H1 (cell line): ENCODE data around the gene YEATS2. TPM values are rescaled to one million over a fixed set of nuclear protein-coding genes. Genes with fewer than 3 reads are reported as not detected.

ENCODE experiments used
- CTCF ChIA-PET: fragments of 300-600 bp; sonication (Branson Sonifier 250); formaldehyde crosslinking; loops from one replicate; lab custom pipeline; 2021; ENCODE audit not compliant: partially characterized antibody; lab: Charles Lee
- POLR2A ChIA-PET: fragments of 300-600 bp; sonication (Branson Sonifier 250); formaldehyde crosslinking; loops from one replicate; lab custom pipeline; 2021; ENCODE audit warnings: inconsistent platforms; ENCODE audit not compliant: partially characterized antibody; lab: Charles Lee
- DNase-seq, 2 experiments: peaks; one replicate each; pipeline versions ENCODE4 v3.0.0 to v3.0.0-alpha.2; 2010 to 2022; ENCODE audit warnings: low spot score in 2 of 2, low read depth in 1 of 2, mixed read lengths in 1 of 2
- FAIRE-seq: peaks from 2 replicates; lab custom pipeline; 2011; peaks lifted over from hg19 to GRCh38; lab: Jason Lieb, UNC
- H2AFZ ChIP-seq: 2 replicates; pipeline ENCODE4 v1.8.1; 2012; ENCODE audit warnings: low read length, inconsistent platforms
- H2AK5ac ChIP-seq: 2 replicates; pipeline ENCODE4 v1.6.1; 2013; ENCODE audit warnings: low read depth, low read length
- H2BK120ac ChIP-seq: replicated peaks from 2 replicates; pipeline ENCODE3; 2013; ENCODE audit warnings: low read depth, low read length, inconsistent platforms
- H2BK12ac ChIP-seq: 2 replicates; pipeline ENCODE4 v1.6.1; 2013; ENCODE audit warnings: low read depth, low read length
- H2BK15ac ChIP-seq: 2 replicates; pipeline ENCODE4 v1.6.1; 2013; ENCODE audit warnings: low read length
- H2BK20ac ChIP-seq: 2 replicates; pipeline ENCODE4 v1.6.1; 2013; ENCODE audit warnings: low read length
- H2BK5ac ChIP-seq: 2 replicates; pipeline ENCODE4 v1.6.1; 2013; ENCODE audit warnings: low read depth, low read length
- H3K14ac ChIP-seq: 2 replicates; pipeline ENCODE4 v1.6.1; 2013; ENCODE audit warnings: inconsistent platforms; ENCODE audit not compliant: insufficient read length
- H3K18ac ChIP-seq: 2 replicates; pipeline ENCODE4 v1.6.1; 2013; ENCODE audit warnings: low read length; ENCODE audit errors: extremely low read depth
- H3K23ac ChIP-seq: 2 replicates; pipeline ENCODE4 v1.6.1; 2013; ENCODE audit warnings: inconsistent platforms; ENCODE audit not compliant: insufficient read length
- H3K23me2 ChIP-seq: 2 replicates; pipeline ENCODE4 v1.6.1; 2013; ENCODE audit warnings: low read depth, low read length
- H3K27ac ChIP-seq: 2 replicates; pipeline ENCODE4 v1.6.1; 2011; ENCODE audit warnings: low read depth, low read length, inconsistent platforms
- H3K27me3 ChIP-seq, 4 experiments: replicated peaks in 1 of 4; 1 replicate in 1 of 4; 2 replicates in 3 of 4; pipeline versions ENCODE4 v1.6.1 to v1.8.1; 2011 to 2013; ENCODE audit warnings: low read length in 3 of 4, mild to moderate bottlenecking in 3 of 4, inconsistent platforms in 2 of 4, mixed read lengths in 2 of 4, moderate library complexity in 1 of 4; ENCODE audit not compliant: control insufficient read depth in 3 of 4, insufficient read depth in 3 of 4; ENCODE audit errors: extremely low read depth in 1 of 4
- H3K36me3 ChIP-seq, 4 experiments: 2 replicates each; pipeline versions ENCODE4 v1.6.1 to v1.8.1; 2011 to 2013; ENCODE audit warnings: mild to moderate bottlenecking in 4 of 4, low read length in 3 of 4, moderate library complexity in 2 of 4, control low read depth in 1 of 4, inconsistent platforms in 1 of 4; ENCODE audit not compliant: insufficient read depth in 4 of 4, control insufficient read depth in 2 of 4
- H3K4ac ChIP-seq: replicated peaks from 2 replicates; pipeline ENCODE3; 2013; ENCODE audit warnings: low read length, low read depth, mixed read lengths, inconsistent platforms; ENCODE audit not compliant: insufficient read length
- H3K4me1 ChIP-seq, 4 experiments: replicated peaks in 1 of 4; 1 replicate in 1 of 4; 2 replicates in 3 of 4; pipeline versions ENCODE4 v1.6.1 to v1.8.1; 2011 to 2013; ENCODE audit warnings: low read length in 3 of 4, inconsistent platforms in 2 of 4, mixed read lengths in 1 of 4; ENCODE audit not compliant: insufficient read depth in 4 of 4, control insufficient read depth in 3 of 4
- H3K4me2 ChIP-seq, 2 experiments: 2 replicates each; pipeline versions ENCODE4 v1.6.1 to v1.8.1; 2011 to 2013; ENCODE audit warnings: low read depth in 2 of 2, low read length in 2 of 2, control low read depth in 1 of 2, inconsistent platforms in 1 of 2, mild to moderate bottlenecking in 1 of 2; ENCODE audit not compliant: insufficient read depth in 1 of 2
- H3K4me3 ChIP-seq, 4 experiments: fragments of 200-600, 300-600 bp in 1 of 4; sonication (generic), shearing (Covaris generic), sonication (Bioruptor Twin) in 1 of 4; 2 replicates each; pipeline versions ENCODE4 v1.5.1 to v1.8.1; 2011 to 2016; ENCODE audit warnings: low read length in 4 of 4, low read depth in 3 of 4, control low read depth in 2 of 4, inconsistent platforms in 2 of 4, mild to moderate bottlenecking in 2 of 4, mixed read lengths in 1 of 4, moderate library complexity in 1 of 4; ENCODE audit not compliant: insufficient read depth in 2 of 4; ENCODE audit errors: extremely low read depth in 1 of 4
- H3K56ac ChIP-seq: replicated peaks from 2 replicates; pipeline ENCODE3; 2013; ENCODE audit warnings: low read depth, mild to moderate bottlenecking, mixed read lengths, low read length, inconsistent platforms; ENCODE audit not compliant: insufficient read length
- H3K79me1 ChIP-seq: 2 replicates; pipeline ENCODE4 v1.6.1; 2013; ENCODE audit warnings: low read depth, low read length, control low read depth
- H3K79me2 ChIP-seq, 2 experiments: 2 replicates each; pipeline versions ENCODE4 v1.6.1 to v1.8.1; 2012 to 2013; ENCODE audit warnings: low read length in 2 of 2, mild to moderate bottlenecking in 2 of 2, inconsistent platforms in 1 of 2; ENCODE audit not compliant: insufficient read depth in 2 of 2, control insufficient read depth in 1 of 2
- H3K9ac ChIP-seq, 4 experiments: replicated peaks in 1 of 4; 1 replicate in 1 of 4; 2 replicates in 3 of 4; pipeline versions ENCODE4 v1.6.1 to v1.8.1; 2011 to 2013; ENCODE audit warnings: low read depth in 3 of 4, low read length in 3 of 4, control low read depth in 2 of 4, mild to moderate bottlenecking in 2 of 4, moderate library complexity in 2 of 4, inconsistent platforms in 1 of 4; ENCODE audit errors: extremely low read depth in 1 of 4
- H3K9me3 ChIP-seq, 2 experiments: 2 replicates each; pipeline versions ENCODE4 v1.6.1 to v1.8.1; 2012 to 2013; ENCODE audit warnings: mild to moderate bottlenecking in 2 of 2, moderate library complexity in 2 of 2, control low read depth in 1 of 2, inconsistent platforms in 1 of 2, low read depth in 1 of 2, low read length in 1 of 2, mixed read lengths in 1 of 2; ENCODE audit not compliant: insufficient read depth in 2 of 2
- H4K20me1 ChIP-seq, 2 experiments: replicated peaks in 1 of 2; 2 replicates each; pipeline versions ENCODE3 to v1.8.1; 2011 to 2013; ENCODE audit warnings: inconsistent platforms in 2 of 2, low read length in 2 of 2, mild to moderate bottlenecking in 1 of 2; ENCODE audit not compliant: insufficient read depth in 2 of 2, control insufficient read depth in 1 of 2
- H4K5ac ChIP-seq: 2 replicates; pipeline ENCODE4 v1.6.1; 2013; ENCODE audit warnings: low read length, low read depth, mixed read lengths, inconsistent platforms; ENCODE audit not compliant: insufficient read length
- H4K8ac ChIP-seq: 2 replicates; pipeline ENCODE4 v1.8.0; 2013; ENCODE audit warnings: mild to moderate bottlenecking, moderate library complexity, low read length, inconsistent platforms; ENCODE audit not compliant: insufficient read depth; ENCODE audit errors: extremely low read depth
- H4K91ac ChIP-seq: replicated peaks from 2 replicates; pipeline ENCODE3; 2013; ENCODE audit warnings: low read length, mixed read lengths, inconsistent platforms; ENCODE audit not compliant: insufficient read length
- EP300 ChIP-seq, 2 experiments: IDR thresholded peaks; 1 replicate in 1 of 2; 2 replicates in 1 of 2; pipeline ENCODE4 v1.6.1; 2011 to 2012; ENCODE audit warnings: low read depth in 2 of 2, low read length in 2 of 2, mild to moderate bottlenecking in 2 of 2, borderline replicate concordance in 1 of 2, inconsistent platforms in 1 of 2, moderate library complexity in 1 of 2
- FOSL1 ChIP-seq: IDR thresholded peaks from 2 replicates; pipeline ENCODE4 v1.6.1; 2011; ENCODE audit warnings: mild to moderate bottlenecking, low read depth, low read length, moderate library complexity; ENCODE audit not compliant: insufficient read depth
- HDAC6 ChIP-seq: IDR thresholded peaks from one replicate; pipeline ENCODE4 v1.7.1; 2012; ENCODE audit warnings: low read depth, mild to moderate bottlenecking, inconsistent platforms, low read length, moderate library complexity
- MAFK ChIP-seq: IDR thresholded peaks from 2 replicates; pipeline ENCODE4 v1.6.1; 2012; ENCODE audit warnings: low read depth, mild to moderate bottlenecking, improper control_type of control experiment, low read length
- POLR2AphosphoS5 ChIP-seq: IDR thresholded peaks from 2 replicates; pipeline ENCODE4 v1.6.1; 2011; ENCODE audit warnings: low read depth, low read length
- RFX5 ChIP-seq: IDR thresholded peaks from 2 replicates; pipeline ENCODE4 v1.6.1; 2011; ENCODE audit warnings: low read depth, low read length, improper control_type of control experiment, borderline replicate concordance
- WGBS, 2 experiments: shearing (Covaris generic) in 1 of 2; methylation state at CpG; one replicate each; pipeline versions ENCODE4 v1.1.6 to v1.1.7; 2013 to 2015; ENCODE audit warnings: low lambda C conversion rate in 2 of 2, mixed read lengths in 2 of 2, inconsistent platforms in 1 of 2, low coverage in 1 of 2, missing lambda C conversion rate in 1 of 2; ENCODE audit not compliant: insufficient replicate concordance in 2 of 2, insufficient coverage in 1 of 2, insufficient read length in 1 of 2; ENCODE audit errors: extremely low coverage in 1 of 2, missing lambda C conversion rate in 1 of 2; 5-methylcytosine and 5-hydroxymethylcytosine counted together
- polyA plus RNA-seq, 7 experiments: library from polyadenylated mRNA; depleted of rRNA in 3 of 7; stranded (reverse) in 5 of 7; unstranded in 2 of 7; fragments of >200 nt in 5 of 7; fragments of 200-250 nt in 2 of 7; gene quantifications; 1 replicate in 5 of 7; 2 replicates in 1 of 7; 4 replicates in 1 of 7; pipeline versions ENCODE4 v1.2.1 to v1.2.3, GENCODE V29; 2011 to 2013; ENCODE audit warnings: missing spikeins in 2 of 7, mixed read lengths in 2 of 7
- total RNA-seq: library from RNA; stranded (reverse); fragmentation: NEBNext Ultra II Directional; extraction: Animal tissue kit (Norgen Biotek cat#: 25700); gene quantifications from 2 replicates; pipeline ENCODE4 v1.2.1, GENCODE V29; 2021

The YEATS2 gene
- total and polyA plus RNA-seq, 2 of the 8 experiments (the other 6 are each of a cell fraction or from before 2014, with no cell fraction given) = 35.3 to 53.7 TPM

DNA sequence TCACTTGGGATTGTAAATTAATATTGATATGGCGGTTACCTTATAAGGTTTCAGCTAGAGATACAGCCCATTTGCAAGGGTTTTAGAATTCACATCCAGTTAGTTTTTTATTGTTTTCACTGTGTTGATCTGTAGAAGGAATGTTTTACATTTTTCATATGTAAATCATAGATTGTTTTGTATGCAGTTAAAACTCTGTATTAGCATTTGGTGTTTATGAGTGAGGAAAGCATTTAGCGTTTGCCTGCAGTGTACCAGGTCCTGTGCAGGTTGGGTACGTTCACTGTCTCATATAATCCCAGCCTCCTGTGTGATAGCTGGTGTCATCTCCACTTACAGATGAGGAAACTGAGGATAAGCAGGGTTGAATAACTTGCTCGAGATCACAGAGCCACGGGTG, 104.0 kb downstream of the YEATS2 start:
- Histone ChIP-seq H3K4me2 (no peak overlapping the region), H3K56ac (no peak overlapping the region), H3K14ac (no peak overlapping the region), H2BK120ac (no peak overlapping the region), H3K23ac (no peak overlapping the region), H4K5ac (no peak overlapping the region), H2BK20ac (no peak overlapping the region), H3K79me1 (no peaks in the 10 kb centered on the region; the same call in 1 of the 2 replicates), H3K27ac (no peak overlapping the region), H2BK12ac (no peak overlapping the region), H4K20me1 (peaks cover 4 to 5% of the 10 kb centered on the region in 2 experiments), H3K9ac (no peak overlapping the region), H3K36me3 (peaks cover 48 to 85% (median 74%) of the 10 kb centered on the region in 4 experiments), H3K4me3 (no peak overlapping the region), H4K8ac (no peak overlapping the region), H3K27me3 (no peaks in the 10 kb centered on the region), H3K23me2 (no peaks in the 10 kb centered on the region), H2AFZ (no peak overlapping the region), H3K9me3 (no peaks in the 10 kb centered on the region), H3K18ac (no peak overlapping the region), H3K4ac (no peak overlapping the region), H2BK15ac (no peak overlapping the region), H2BK5ac (no peak overlapping the region), H3K4me1 (no peaks in the 10 kb centered on the region), H2AK5ac (no peak overlapping the region), H3K79me2 (no peaks in the 10 kb centered on the region), H4K91ac (no peak overlapping the region)
- no peak for FAIRE-seq
- ChIA-PET CTCF (interaction anchor here (1.0 kb wide), 1 partner anchor 34 kb away, joined by 4 read pairs; no protein-coding TSS in a partner anchor), POLR2A (no interaction called here)
- no peak for DNase-seq
- 93% methylated on average over 5 of the region's 5 CpGs; no CpG with 5 or more reads in 1 of the 2 experiments for WGBS, 2 experiments
- no peak for TF ChIP-seq MAFK
- TF ChIP-seq FOSL1 = no peak
- no peak for TF ChIP-seq POLR2AphosphoS5
- TF ChIP-seq RFX5 = no peak
- TF ChIP-seq EP300 (IDR thresholded peaks at IDR 0.05; ENCODE audit: borderline replicate concordance in 1 of 2, low read depth in 2 of 2, low read length in 2 of 2) = no peak
- no peak for TF ChIP-seq HDAC6
